CD14-positive monocyte (primary cell): ENCODE data around the gene MYBPC2. TPM values are rescaled to one million over a fixed set of nuclear protein-coding genes. Genes with fewer than 3 reads are reported as not detected.

Experiments used
- DNase-seq, 3 donors: peaks; one replicate each; pipeline ENCODE4 v3.0.0-alpha.2; 2011 to 2022
- H2AFZ ChIP-seq: 2 replicates; pipeline ENCODE4 v1.6.0; 2012; ENCODE audit warnings: mild to moderate bottlenecking, low read depth, low read length, inconsistent platforms; ENCODE audit not compliant: insufficient read depth, poor library complexity, severe bottlenecking
- H3K27ac ChIP-seq, 2 donors: 1 replicate in 1 of 2; 2 replicates in 1 of 2; pipeline ENCODE4 v1.5.1; 2012 to 2013; ENCODE audit warnings: low read length in 2 of 2, control low read depth in 1 of 2, inconsistent platforms in 1 of 2, low read depth in 1 of 2, mild to moderate bottlenecking in 1 of 2
- H3K27me3 ChIP-seq, 2 donors: one replicate each; pipeline versions ENCODE4 v1.6.0 to v1.6.1; 2011 to 2013; ENCODE audit warnings: low read length in 2 of 2; ENCODE audit not compliant: control insufficient read depth in 2 of 2, insufficient read depth in 2 of 2
- H3K36me3 ChIP-seq, 2 donors: replicated peaks in 1 of 2; 1 replicate in 1 of 2; 2 replicates in 1 of 2; pipeline versions ENCODE4 v1.5.1 to v1.6.1; 2012 to 2013; ENCODE audit warnings: low read length in 2 of 2, control low read depth in 1 of 2, inconsistent platforms in 1 of 2, mild to moderate bottlenecking in 1 of 2; ENCODE audit not compliant: insufficient read depth in 2 of 2, control insufficient read depth in 1 of 2
- H3K4me1 ChIP-seq, 2 donors: 1 replicate in 1 of 2; 2 replicates in 1 of 2; pipeline versions ENCODE4 v1.5.1 to v1.6.1; 2012 to 2013; ENCODE audit warnings: low read length in 2 of 2, control low read depth in 1 of 2, inconsistent platforms in 1 of 2, mild to moderate bottlenecking in 1 of 2, moderate library complexity in 1 of 2; ENCODE audit not compliant: insufficient read depth in 2 of 2, control insufficient read depth in 1 of 2
- H3K4me2 ChIP-seq: replicated peaks from 2 replicates; pipeline ENCODE3; 2012; ENCODE audit warnings: low read length, moderate library complexity, mild to moderate bottlenecking; ENCODE audit not compliant: poor library complexity, severe bottlenecking; ENCODE audit errors: extremely low read depth
- H3K4me3 ChIP-seq, 3 experiments: fragments of 200-600 bp in 1 of 3; sonication (generic) in 1 of 3; replicated peaks in 1 of 3; 1 replicate in 2 of 3; 2 replicates in 1 of 3; pipeline ENCODE4 v1.5.1; 2011 to 2013; ENCODE audit warnings: low read length in 3 of 3, mild to moderate bottlenecking in 3 of 3, control low read depth in 2 of 3, low read depth in 2 of 3, inconsistent platforms in 1 of 3, moderate library complexity in 1 of 3
- H3K79me2 ChIP-seq: 2 replicates; pipeline ENCODE4 v1.6.0; 2012; ENCODE audit warnings: mild to moderate bottlenecking, control low read depth, inconsistent platforms, low read length, moderate library complexity; ENCODE audit not compliant: insufficient read depth
- H3K9ac ChIP-seq: 2 replicates; pipeline ENCODE4 v1.6.0; 2017; ENCODE audit warnings: low read length, mild to moderate bottlenecking; ENCODE audit not compliant: insufficient read depth, poor library complexity, severe bottlenecking
- H3K9me3 ChIP-seq, 2 donors: replicated peaks in 1 of 2; 1 replicate in 1 of 2; 2 replicates in 1 of 2; pipeline versions ENCODE4 v1.5.1 to v1.6.1; 2012 to 2013; ENCODE audit warnings: low read length in 2 of 2, control low read depth in 1 of 2; ENCODE audit not compliant: control insufficient read depth in 1 of 2, insufficient read depth in 1 of 2
- H4K20me1 ChIP-seq: 2 replicates; pipeline ENCODE4 v1.6.0; 2012; ENCODE audit warnings: mild to moderate bottlenecking, low read length, control low read depth, moderate library complexity; ENCODE audit not compliant: insufficient read depth
- H3K27ac Mint-ChIP-seq, 7 donors: one replicate each; pipeline ENCODE4 v1.8.0; 2020; ENCODE audit warnings: mild to moderate bottlenecking in 7 of 7, mixed read lengths in 7 of 7, moderate library complexity in 6 of 7, inconsistent platforms in 2 of 7
- H3K27me3 Mint-ChIP-seq, 3 donors: one replicate each; pipeline ENCODE4 v1.8.0; 2021 to 2022; ENCODE audit warnings: low read depth in 3 of 3, mild to moderate bottlenecking in 3 of 3, mixed read lengths in 3 of 3, moderate library complexity in 3 of 3, inconsistent platforms in 1 of 3
- H3K36me3 Mint-ChIP-seq, 2 donors: one replicate each; pipeline ENCODE4 v1.8.0; 2020; ENCODE audit warnings: mixed read lengths in 2 of 2, inconsistent platforms in 1 of 2, mild to moderate bottlenecking in 1 of 2
- H3K4me1 Mint-ChIP-seq: one replicate; pipeline ENCODE4 v1.8.0; 2020; ENCODE audit warnings: mild to moderate bottlenecking, mixed read lengths
- H3K4me3 Mint-ChIP-seq, 2 donors: one replicate each; pipeline ENCODE4 v1.8.0; 2020; ENCODE audit warnings: mild to moderate bottlenecking in 2 of 2, mixed read lengths in 2 of 2, moderate library complexity in 1 of 2
- H3K9me3 Mint-ChIP-seq, 7 donors: one replicate each; pipeline ENCODE4 v1.8.0; 2020 to 2022; ENCODE audit warnings: mixed read lengths in 7 of 7, mild to moderate bottlenecking in 6 of 7, moderate library complexity in 6 of 7, inconsistent platforms in 2 of 7
- WGBS: methylation state at CpG from one replicate; pipeline ENCODE4 v1.1.5; 2013; ENCODE audit warnings: missing lambda C conversion rate; ENCODE audit not compliant: insufficient coverage; 5-methylcytosine and 5-hydroxymethylcytosine counted together
- intact Hi-C, 2 donors: fragments of 100-400 bp; cut with micrococcal nuclease; formaldehyde crosslinking; loops; one replicate each; pipeline versions ENCODE4 v1.15.0 to v1.15.1; 2023
- polyA plus RNA-seq, 3 donors: library from polyadenylated mRNA; depleted of rRNA in 1 of 3; unstranded in 2 of 3; stranded (reverse) in 1 of 3; fragments of 300-500 nt in 2 of 3; fragments of >200 nt in 1 of 3; fragmentation: Illumina TruSeq in 2 of 3; gene quantifications; 1 replicate in 2 of 3; 2 replicates in 1 of 3; pipeline ENCODE4 v1.2.3, GENCODE V29; 2012 to 2021
- TF ChIP-seq, protein P1 (sequence below): fragments of 200-600 bp; IDR thresholded peaks from one replicate; pipeline ENCODE4 v1.8.0; 2022; ENCODE audit warnings: antibody characterized with exemption, mild to moderate bottlenecking

MYBPC2 gene
- polyA plus RNA-seq, 3 donors: not detected

DNA sequence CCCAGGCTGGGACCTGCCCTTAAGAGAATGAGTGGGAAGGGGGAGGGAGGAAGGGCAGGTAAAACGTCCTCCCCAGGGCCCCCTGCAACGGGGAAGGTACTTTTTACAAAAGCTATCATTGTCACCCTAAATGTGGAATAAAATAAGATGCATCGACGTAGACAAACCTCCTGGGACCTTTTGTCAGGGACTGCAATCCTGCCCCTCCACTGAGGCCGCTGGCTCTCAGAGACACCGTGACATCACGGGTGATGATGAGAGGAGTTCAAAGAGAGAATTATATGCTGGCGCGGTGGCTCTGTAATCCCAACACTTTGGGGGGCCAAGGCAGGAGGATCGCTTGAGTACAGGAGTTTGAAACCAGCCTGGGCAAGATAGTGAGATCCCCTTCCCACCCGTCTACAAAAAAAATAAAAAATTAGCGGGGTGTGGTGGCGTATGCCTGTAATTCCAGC, 1.8 kb upstream of the MYBPC2 start:
- DNase-seq: no peak
- peaks cover 28 to 37% of the 10 kb centered on the region in 2 donors for H3K4me1 ChIP-seq
- peaks cover 29% of the 10 kb centered on the region for H3K4me1 Mint-ChIP-seq
- peak overlapping the region; percentile 82 to 96 for H3K4me3 Mint-ChIP-seq
- no peaks in the 10 kb centered on the region for H3K9me3 ChIP-seq
- intact Hi-C loops: loop anchor here in 1 of 2 donors (5.0 kb wide), 1 partner anchor 44 kb away; no protein-coding TSS in a partner anchor
- no peaks in the 10 kb centered on the region for H3K36me3 ChIP-seq
- no peaks in the 10 kb centered on the region for H3K36me3 Mint-ChIP-seq
- peak overlapping the region; percentile 71 for H3K27ac ChIP-seq
- WGBS: 72% methylated on average over 2 of the region's 13 CpGs
- H3K4me3 ChIP-seq: peak overlapping the region; percentile 53 to 65 (median 55)
- H3K27me3 Mint-ChIP-seq: peaks cover 14 to 27% (median 25%) of the 10 kb centered on the region in 3 donors
- peak overlapping the region; percentile 83 for H2AFZ ChIP-seq
- H3K9ac ChIP-seq: peak overlapping the region; percentile 52
- peak overlapping the region; percentile 94 to 98 (median 96) for H3K27ac Mint-ChIP-seq
- peak overlapping the region; percentile 83 for H3K4me2 ChIP-seq
- H4K20me1 ChIP-seq: no peaks in the 10 kb centered on the region
- H3K9me3 Mint-ChIP-seq: no peaks in the 10 kb centered on the region
- TF ChIP-seq, protein P1, sequence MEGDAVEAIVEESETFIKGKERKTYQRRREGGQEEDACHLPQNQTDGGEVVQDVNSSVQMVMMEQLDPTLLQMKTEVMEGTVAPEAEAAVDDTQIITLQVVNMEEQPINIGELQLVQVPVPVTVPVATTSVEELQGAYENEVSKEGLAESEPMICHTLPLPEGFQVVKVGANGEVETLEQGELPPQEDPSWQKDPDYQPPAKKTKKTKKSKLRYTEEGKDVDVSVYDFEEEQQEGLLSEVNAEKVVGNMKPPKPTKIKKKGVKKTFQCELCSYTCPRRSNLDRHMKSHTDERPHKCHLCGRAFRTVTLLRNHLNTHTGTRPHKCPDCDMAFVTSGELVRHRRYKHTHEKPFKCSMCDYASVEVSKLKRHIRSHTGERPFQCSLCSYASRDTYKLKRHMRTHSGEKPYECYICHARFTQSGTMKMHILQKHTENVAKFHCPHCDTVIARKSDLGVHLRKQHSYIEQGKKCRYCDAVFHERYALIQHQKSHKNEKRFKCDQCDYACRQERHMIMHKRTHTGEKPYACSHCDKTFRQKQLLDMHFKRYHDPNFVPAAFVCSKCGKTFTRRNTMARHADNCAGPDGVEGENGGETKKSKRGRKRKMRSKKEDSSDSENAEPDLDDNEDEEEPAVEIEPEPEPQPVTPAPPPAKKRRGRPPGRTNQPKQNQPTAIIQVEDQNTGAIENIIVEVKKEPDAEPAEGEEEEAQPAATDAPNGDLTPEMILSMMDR: no peak
- H3K79me2 ChIP-seq: no peaks in the 10 kb centered on the region
- peaks cover 0 to 10% of the 10 kb centered on the region in 2 donors for H3K27me3 ChIP-seq

DNA sequence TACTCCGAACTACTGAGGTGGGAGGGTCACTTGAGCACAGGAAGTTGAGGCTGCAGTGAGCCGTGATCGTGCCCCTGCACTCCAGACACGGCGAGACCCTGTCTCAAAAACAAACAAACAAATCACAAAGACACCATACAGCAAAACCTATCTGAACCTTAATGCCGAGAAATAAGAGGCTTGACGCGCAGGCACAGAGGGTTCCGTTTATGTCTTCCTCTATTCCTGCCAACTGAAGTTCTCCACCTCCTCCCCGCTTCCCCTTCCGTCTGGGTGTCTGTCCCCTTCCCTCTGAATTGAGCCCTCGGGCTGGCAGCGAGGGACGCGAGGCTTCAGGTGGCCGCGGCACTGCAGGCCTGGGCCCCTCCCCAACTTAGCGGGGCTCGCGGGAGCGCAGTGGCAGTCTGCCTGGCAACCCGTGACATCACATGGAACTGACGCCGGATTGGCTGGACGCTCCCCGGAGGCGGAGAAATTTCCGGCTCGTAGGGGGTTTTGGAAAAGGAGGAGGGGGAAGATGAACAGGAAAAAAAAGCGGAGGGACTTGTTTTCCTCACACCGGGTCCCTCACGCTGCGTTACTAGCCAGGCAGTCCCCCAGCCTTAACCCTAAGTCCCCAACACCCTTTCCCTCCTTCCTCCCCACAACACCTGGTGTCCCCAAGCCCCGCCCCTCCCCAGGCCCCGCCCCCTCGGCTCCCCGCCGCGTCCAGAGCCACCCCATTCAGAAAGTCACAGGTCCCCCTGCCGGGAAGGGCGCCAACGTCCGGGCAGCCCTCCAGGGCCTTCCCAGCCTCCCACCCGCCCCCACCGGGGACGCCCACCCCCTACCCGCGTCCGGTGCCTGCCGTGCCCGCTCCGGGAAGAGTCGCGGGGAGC, 1.1 kb upstream of the MYBPC2 start:
- Histone ChIP-seq H2AFZ (peak overlapping the region; percentile 83), H3K27me3 (peaks cover 0 to 10% of the 10 kb centered on the region in 2 donors), H3K9ac (peak overlapping the region; percentile 52), H3K79me2 (no peaks in the 10 kb centered on the region), H3K4me2 (peak overlapping the region; percentile 83), H4K20me1 (no peaks in the 10 kb centered on the region), H3K36me3 (no peaks in the 10 kb centered on the region), H3K4me1 (peaks cover 28 to 37% of the 10 kb centered on the region in 2 donors), H3K4me3 (peak overlapping the region; percentile 53 to 65 (median 55)), H3K27ac (peak overlapping the region; percentile 71), H3K9me3 (no peaks in the 10 kb centered on the region)
- intact Hi-C loops: loop anchor here in 1 of 2 donors (5.0 kb wide), 1 partner anchor 44 kb away; no protein-coding TSS in a partner anchor
- peak overlapping the region; percentile 94 to 98 (median 96) for H3K27ac Mint-ChIP-seq
- no peaks in the 10 kb centered on the region for H3K36me3 Mint-ChIP-seq
- H3K9me3 Mint-ChIP-seq: no peaks in the 10 kb centered on the region
- H3K4me3 Mint-ChIP-seq: peak overlapping the region; percentile 82 to 96
- 0% methylated on average over 17 of the region's 54 CpGs for WGBS
- DNase-seq: peak; percentile 86 to 94 (median 93)
- TF ChIP-seq, protein P1: no peak
- peaks cover 29% of the 10 kb centered on the region for H3K4me1 Mint-ChIP-seq
- H3K27me3 Mint-ChIP-seq: peaks cover 14 to 30% (median 27%) of the 10 kb centered on the region in 3 donors
